ENCODE results near the gene MARK1.

GRCh38 chr1:220573836-220574235, 45.9 kb downstream of the MARK1 start:
- TF ChIP-seq CTCF (IDR thresholded peaks at IDR 0.05) (no peak), POLR2A (IDR thresholded peaks at IDR 0.05) (no peak)
